DND-41 (cell line): ENCODE results near the gene KCNAB1.

Experiments
- CTCF ChIP-seq: IDR thresholded peaks from 2 replicates; pipeline ENCODE4 v1.5.1; 2012; ENCODE audit warnings: borderline replicate concordance, low read length, moderate library complexity, mild to moderate bottlenecking; ENCODE audit not compliant: poor library complexity, severe bottlenecking; ENCODE audit errors: extremely low read depth
- EZH2 ChIP-seq: IDR thresholded peaks from 3 replicates; pipeline ENCODE4 v1.6.1; 2012; ENCODE audit warnings: borderline replicate concordance, low read depth, mild to moderate bottlenecking, moderate library complexity, low read length, inconsistent platforms; ENCODE audit not compliant: severe bottlenecking

GRCh38 chr3:156548041-156548687 is 427.8 kb downstream of the KCNAB1 start:
- no peak for TF ChIP-seq CTCF
- TF ChIP-seq EZH2 = no peak
